Activated effector memory CD4-positive, alpha-beta T cell treated with Interleukin-2 at 50 U/mL for 16 hours (primary cell): Measurements from ENCODE around the gene PDLIM1.

Experiments used
- DNase-seq: peaks from one replicate; pipeline ENCODE4 v3.0.0-alpha.2; 2020

The PDLIM1 gene

DNA sequence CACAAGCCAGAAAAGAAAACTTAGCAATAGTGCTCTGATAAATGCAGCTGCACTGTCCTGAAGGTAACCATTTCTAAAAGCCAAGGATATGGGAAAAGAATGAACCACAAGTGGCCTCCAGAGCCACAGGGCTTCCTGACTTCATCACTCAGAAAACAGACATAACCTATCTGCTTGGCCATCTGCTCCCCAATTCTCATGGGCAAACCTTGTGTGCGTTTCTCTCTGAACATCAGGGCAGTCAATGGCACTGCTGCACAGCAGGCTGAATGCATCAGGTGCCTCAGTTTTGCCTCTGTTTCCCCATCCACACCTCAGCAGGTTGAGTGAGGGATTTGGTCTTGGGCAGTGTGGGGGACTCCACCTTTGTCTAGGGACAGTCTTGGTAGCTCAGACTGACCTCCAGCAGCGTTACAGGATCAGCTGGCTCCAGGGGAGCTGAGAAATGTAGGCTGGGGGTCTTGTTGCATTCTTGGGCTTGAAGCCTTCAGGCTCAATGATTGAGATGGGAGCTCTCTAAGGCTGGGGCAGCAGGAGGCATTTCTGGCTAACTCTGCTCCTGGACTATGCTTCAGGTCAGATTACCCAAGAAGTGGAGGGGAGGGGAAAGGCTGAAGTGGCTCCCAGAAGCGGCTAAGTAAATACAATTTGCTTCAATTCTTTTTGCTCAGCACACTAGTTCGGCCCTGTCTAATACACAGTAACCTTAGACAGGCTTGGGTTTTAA is 23.6 kb upstream of the PDLIM1 start:
- no peak for DNase-seq

DNA sequence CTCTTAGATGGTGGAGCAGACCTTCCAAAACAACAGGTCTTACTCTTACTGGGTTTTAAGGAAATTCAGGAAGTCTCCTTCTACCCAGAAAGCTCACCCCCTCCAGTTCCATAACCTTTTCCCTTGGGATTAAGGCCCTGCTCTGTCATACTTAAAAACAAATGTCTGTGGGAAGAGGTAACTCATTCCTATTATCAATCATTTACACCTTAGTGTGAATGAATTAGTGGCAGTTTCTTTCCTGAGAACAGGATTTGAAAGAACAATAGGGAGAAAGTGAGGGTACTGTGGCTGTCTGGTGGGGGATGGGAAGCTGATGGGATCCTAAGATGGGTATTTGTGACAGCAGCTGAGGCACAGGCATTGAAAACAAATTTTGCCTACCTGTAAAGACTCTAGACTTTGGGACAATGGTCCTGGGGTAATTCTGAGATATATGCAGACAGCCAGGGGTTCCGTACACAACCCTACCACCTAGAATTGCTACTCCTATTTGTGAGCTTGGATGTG is 22.2 kb upstream of the PDLIM1 start:
- no peak for DNase-seq

DNA sequence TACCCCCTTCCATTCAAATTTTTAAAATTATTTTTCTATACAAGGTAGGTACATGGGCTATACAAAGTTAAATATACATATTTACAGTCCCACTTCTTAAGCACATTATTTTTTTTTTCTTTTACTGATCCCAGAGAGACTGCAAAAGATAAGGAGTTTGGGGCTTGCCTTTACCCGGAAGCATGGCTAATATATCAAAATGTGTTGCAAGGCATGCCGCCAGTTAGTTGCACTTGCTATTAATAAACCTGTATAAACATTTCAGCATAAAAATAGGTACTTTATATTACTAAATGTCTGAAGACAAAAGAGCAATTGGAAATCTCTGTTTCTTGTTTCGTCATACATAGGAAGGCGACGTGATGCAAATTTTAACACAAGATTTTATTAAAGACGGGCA is 21.5 kb upstream of the PDLIM1 start:
- no peak for DNase-seq

DNA sequence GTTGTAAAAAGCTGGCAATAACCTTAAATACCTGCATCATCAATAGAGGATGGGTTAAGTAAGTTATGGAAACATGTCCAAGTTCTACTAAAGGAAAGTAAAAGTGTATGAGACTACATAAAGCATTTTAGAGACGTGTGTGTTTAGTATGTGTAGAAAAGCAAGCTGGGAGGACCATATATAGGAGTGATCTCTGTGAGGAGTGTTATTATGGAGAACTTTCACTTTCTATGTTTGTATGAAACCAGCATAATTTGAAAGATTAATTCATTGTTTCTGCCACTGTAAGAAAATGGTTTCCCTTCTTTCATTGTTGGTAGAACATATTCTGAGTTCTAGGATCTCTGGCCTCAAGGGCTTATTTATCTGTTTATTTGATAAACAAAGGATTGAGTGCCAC is 19.2 kb upstream of the PDLIM1 start:
- no peak for DNase-seq

DNA sequence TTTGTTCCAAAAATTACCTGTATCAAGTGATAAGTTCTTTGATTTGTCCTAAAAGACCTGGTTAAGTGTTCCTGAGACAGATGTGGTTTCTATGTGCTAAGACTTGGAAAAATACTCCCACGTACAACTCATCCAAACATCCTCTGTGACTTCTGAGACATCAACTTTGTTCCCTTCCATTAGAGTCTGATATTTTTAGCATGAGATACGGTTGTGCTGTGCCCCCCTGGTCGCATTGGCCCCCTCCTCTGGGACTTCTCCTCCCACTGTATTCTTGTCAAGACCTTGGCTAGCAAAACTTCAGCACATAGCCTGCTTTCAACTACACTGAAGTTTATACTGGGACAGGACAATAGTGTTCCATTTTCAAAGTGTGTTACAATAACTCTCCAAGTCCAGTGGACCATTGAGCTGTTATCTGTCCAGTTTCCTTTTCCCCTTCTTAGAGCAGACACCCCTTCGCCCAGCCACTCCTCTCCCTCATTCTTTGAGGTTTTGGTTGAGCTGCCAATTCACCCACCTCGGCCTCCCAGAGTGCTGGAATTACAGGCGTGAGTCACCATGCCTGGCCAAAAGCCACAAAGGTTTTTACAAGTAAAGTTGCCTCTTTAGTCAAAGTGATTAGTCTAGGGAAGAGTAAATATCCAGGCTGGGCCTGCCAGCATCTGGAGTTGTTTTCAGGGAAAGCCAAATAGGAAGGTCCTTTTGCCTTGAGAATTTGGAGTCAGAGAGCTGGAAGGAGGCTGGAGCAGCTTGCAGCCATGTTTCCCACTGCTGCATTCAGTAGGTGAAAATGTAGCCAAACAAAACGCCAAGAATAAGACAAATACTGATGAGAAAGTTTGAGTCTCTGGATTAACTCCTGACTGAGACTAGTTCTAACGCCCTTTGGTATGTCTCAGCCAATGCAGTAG is 17.8 kb upstream of the PDLIM1 start:
- no peak for DNase-seq

DNA sequence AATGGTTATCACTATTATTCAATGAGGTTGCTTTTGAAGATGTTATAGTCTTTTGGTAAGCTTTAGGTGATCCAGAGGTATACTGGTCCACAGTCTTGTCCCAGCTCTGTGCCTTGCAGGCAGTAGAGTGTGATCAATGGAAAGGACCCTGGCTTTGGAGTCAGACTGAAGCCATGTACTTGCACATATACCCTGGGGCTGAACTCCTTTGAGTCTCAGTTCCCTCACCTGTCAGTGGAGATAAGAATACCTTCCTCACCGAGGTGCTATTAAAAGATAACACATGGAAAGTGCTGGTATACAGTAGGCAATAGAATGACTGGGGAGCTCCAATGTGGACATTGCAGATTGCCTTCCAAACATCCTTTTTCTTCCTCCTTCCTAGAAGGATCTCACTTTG is 16.0 kb upstream of the PDLIM1 start:
- DNase-seq, result no peak

DNA sequence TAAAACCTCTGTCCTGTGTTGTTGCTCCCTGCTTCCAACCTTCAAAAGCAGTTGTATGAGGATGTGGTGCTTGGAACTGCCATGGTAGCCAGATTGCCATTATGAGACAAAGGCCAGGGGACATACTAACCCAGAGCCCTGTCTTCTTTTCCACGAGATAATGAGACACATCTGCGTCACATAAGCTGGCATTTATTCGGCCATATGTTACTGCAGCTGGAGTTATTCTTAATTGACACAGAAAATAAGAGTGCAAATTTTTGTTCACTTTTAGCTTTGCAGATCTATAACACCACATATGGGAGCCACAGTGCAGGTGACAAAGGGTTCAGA is 15.5 kb upstream of the PDLIM1 start:
- no peak for DNase-seq

DNA sequence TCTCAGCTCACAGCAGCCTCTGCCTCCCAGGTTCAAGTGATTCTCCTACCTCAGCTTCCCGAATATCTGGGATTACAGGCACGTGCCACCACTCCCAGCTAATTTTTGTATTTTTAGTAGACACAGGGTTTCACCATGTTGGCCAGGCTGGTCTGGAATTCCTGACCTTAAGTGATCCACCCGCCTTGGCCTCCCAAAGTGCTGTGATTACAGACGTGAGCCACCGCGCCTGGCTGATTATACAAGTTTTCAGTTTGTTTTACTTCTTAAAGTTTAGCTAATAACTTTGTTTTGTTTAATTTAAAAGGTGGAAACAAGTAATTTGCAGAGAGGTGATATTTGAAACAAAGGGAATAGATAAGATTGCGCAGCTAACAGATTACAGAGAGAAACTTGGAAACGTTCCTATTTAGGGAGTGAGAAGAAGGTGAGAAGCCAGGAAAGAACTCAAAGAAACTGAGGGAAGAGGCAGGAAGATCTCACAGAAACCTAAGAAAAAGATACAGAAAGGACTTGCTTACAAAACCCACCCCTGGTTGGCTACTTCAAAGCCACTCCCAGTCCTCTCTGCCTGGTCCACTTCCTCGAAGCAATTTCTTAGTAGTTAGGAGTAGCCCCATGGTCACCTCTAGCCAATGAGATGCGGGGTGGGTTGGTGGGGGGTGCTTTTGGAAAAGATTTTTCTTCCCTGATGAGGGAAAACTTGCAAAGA is 15.0 kb upstream of the PDLIM1 start:
- no peak for DNase-seq

DNA sequence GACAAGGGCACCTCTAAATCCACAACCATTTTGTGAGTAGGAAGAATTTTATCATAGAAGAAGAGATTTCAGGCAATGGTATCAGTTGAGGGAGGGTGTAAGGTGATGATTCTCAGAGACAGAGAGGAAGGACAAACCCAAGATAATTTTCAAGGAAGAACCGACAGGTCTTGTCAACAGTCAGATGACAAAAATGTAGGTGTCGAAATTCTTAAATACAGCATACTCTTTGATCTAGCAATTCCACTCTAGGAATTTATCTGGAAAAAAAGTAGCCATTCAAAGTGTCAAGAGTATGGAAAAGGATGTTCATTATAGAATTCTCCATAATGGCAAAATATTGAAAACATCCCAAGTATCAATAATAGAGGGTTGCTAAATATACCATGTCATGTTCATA is 14.2 kb upstream of the PDLIM1 start:
- DNase-seq, result no peak

DNA sequence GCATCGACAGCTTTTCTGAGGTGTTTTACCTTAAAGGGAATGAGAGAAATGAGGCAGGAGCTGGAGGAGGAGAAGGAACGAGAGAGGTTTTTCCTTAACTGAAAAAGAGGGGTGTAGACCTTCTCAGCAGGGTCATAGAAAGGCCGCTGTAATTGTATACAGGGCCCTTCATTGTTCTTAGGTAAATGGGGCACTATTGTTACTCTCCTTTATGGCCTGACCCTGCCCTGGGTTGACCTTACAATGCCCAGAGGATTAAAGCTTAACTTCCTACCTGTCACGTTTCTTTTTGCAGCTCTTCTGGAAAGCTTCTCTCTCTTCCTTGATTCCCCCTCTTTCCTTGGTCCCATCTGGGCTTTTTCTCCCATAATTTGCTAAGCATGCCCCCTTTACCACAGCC is 13.7 kb upstream of the PDLIM1 start:
- DNase-seq, result no peak

DNA sequence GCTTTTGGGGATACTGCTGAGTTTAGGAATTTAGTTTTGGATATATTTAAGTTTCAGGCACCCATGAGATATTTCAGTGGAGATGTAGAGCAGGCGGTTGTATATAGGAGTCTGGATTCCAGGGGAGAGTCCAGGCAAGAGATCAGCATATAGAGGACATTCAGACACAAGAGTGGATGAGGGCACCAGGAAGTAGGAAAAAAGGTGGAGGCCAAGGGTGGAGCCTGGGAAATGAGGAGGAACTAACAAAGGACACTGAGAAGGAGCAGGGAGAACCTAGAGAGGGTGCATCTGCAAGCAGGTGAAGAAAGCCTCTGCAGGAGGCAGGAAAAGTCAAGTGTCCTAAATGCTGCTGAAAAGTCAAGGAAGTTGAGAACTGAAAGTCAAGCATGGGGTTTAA is 13.1 kb upstream of the PDLIM1 start:
- DNase-seq, result no peak

DNA sequence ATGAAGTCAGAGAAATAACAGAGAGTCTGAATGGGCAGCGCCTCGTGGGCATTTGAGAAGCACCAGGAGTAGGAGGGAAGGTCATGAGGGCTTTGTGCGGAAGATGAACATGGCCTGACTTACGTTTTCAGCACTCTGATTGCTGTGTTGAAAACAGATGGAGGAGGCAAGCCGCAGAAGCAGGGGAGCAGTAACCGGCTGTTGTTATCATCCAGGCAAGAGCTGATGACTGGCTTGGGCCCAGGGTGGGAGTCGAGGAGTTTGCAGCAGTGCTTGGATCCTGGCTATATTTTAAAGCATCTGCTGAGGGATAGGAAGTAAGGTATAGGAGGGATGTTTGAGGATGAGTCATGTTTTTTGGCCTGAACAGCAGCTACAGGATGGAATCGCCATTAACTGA is 12.7 kb upstream of the PDLIM1 start:
- no peak for DNase-seq

DNA sequence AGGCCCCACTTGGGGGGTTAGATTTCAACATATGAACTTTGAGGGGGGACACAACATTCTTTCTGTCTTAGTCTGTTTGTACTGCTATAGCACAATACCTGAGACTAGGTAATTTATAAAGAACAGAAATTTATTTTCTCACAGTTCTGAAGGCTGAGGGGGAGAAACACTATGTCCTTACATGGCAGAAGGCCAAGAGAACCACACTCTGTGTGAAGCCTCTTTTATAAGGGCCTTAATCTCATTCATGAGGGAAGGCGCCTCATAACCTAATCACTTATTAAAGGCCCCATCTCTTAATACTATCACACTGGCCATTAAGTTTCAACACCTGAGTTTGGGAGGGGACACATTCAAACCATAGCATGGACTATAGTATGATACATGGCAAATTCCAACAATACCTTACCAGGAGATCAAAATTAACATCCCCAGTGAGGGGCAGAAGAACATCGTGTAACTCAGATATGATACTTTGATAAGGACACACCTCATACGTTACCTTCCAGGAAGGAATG is 9.3 kb upstream of the PDLIM1 start:
- DNase-seq, result no peak

DNA sequence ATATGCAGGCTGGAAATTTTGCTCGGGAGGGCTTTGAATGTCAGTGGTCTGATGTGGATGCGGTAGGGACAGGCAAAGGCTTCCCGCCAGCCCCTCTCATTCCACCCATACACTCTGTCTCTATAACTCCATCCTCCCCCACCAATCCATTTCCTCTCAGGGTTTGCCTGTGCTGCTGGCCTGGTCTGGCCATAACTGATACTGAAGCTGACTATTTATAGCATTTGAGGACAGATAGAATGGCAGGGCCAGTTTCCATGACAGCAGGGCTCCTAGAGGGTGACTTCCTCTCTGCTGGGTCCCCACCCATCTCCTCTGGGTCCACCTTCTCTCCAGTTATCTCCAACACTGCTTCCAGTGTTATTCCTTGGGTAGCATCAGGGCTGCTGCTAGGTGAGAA is 6.6 kb upstream of the PDLIM1 start:
- no peak for DNase-seq

DNA sequence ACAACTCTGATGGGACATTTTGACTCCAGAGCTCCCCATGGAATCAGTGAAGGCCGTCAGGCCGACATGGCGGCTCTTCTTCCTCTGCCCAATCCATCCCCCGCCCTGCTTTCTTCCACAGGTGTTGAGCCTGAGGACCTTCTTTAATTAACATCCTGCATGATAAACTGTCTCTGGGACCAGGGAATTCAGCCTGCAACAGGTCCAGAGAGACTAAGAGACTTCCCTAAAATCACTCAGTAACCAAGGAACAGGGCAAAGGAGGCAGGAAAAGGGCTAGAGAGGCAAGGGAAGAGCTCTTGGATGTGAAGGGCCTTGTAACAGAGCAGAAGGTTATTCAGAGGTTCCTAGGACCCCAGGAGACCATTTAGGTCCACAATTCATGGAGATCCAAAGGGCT is 6.0 kb upstream of the PDLIM1 start:
- DNase-seq, result no peak

DNA sequence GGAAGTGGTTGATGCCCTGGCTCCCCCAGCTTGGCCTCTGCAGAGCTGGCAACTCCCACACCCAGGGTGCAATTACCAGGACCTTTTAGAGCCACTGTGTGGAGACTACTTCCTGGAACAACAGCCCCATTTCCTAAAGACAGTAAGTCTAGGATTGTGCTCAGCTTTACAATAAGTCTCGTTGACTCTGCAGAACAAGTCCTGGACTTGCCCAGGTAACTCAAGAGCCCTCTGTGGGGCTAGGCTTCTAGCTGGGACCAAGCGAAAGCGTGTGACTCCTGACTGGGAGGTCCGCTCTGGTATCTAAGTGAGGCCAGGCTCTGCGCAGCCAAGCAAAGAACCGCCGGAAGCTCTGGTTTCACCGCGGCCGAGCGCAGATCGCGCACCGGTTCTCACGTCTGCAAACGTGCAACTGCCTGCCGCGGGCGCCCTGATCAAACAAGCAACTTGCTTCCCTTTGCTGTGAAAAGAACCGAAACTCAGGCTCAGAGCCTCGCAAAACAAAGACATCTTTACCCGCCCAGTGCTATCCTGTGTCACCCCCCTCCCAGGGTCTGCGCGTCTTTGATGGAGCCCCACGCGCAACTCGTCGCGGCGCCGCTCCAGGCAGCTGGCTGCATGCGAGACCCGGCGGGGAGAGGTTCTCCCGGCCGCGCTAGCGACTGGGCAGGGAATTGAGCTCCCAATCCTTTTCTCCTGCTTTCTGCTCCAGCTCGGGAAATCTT is 4.4 kb upstream of the PDLIM1 start:
- peak; percentile 7 for DNase-seq

DNA sequence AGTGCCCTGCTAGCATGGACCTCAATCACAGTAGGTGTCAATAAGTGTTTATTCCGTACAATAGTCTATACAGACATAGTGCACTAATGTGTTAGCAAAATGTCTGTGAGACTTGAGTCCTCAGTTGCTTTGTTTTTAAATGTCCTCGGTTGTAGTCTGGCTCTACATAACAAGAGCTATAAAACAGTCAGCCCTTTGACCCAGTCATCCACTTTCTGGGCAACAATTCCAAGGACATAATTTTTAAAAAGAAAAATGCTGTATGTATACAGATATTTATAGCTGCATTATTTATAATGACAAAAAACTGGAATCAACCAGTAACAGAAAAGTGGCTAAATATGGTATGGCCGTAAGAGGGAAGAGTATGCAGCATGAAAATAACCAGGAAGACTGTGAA is 2.8 kb upstream of the PDLIM1 start:
- DNase-seq, result no peak

DNA sequence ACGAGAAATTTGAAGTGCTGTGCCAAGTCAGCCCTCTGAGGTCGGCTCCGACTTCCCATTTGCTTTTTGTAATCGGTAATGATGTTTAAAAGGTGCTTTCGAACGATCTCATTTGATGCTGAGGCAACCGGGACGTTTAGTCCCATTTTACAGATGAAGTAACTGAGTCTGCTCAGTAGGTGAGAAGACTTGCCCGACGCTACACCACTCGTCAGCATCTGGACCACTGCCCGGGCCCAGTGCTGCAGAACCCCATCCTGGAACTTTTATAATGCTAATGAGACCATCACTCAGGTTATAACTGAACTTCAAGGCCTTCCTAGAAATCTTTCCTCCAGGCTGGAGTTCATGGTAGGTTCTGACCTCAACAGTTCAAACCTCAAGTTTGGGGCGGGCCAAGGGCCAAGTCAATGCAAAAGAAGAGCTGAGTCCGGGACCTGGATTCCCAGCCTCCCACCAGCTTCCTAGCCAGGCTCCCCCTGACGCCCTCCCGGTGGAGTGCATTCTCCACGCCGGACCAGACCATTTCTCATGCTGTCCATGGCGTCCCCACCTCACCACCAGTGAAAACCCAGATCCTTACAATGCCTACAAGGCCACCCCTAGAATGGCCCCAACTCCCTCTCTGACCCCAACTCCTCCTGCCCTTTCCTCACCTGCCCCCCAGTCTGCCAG is 699 bp upstream of the PDLIM1 start:
- DNase-seq, result no peak

DNA sequence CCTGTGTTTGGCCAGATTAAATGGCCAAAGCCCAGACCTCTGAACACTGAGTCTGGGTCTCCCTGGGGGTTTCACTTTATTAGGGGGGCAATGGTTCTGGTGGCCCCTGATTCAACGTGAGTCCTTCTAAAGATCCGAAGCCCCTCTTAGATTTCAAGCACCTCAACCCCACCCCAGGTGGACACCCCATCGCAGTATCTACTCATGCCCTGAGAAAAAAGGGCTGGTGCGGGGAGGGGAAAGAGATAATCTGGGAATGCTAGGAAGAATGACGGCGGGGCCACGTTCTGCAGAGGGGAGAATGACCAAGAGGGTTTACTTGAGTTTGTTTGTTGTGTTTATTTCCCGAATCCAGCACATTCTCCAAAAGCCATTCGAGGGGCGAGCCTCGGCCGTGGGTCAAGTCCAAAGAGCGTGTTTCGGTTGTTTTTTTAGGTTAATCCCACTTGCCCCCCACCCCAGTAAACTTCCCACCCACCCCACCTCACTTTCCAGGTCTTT is 832 bp downstream of the PDLIM1 start:
- DNase-seq, result no peak

DNA sequence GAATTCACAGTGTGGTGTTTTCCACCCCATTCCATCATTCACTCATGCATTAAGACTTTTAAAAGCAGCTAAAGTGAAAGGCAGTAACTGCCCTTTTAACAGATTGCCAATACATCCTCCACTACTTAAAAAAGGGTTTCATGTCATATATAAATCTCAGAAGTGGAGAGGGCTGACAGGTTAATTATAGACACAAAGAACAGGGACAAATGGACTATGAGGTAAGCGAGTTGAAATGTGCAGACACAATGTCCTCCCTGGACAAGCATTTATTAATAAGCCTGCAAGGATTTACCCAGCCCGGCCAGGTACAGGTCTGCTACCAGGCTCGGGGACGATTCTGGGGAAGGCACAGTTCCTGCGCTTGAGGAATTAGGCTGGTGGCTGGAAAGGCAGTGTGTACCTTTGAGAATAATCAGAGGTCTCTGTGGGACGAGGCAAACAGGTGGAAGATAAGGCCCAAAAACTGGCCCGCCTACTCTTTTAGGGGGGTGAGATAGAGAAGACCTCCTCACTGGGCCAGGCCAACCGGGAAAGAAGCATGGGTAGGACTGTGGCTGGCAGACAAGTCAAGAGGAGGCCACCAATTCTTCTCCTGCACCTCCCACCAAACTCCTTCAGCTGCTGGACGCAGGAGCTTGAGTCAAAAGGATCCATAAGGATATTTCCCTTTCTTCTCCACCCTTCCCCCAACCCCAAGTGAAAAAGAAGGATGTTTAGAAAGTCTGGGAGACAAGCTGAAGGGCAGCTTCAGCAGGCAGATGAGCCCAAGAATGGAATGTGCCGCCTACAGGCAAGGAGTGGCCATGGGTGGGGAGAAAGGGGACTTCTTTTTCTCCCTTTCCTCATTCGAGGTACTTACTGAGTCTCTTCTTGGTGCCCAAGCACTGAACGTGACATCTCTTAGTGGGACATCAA is 1.5 kb downstream of the PDLIM1 start:
- DNase-seq, result no peak

DNA sequence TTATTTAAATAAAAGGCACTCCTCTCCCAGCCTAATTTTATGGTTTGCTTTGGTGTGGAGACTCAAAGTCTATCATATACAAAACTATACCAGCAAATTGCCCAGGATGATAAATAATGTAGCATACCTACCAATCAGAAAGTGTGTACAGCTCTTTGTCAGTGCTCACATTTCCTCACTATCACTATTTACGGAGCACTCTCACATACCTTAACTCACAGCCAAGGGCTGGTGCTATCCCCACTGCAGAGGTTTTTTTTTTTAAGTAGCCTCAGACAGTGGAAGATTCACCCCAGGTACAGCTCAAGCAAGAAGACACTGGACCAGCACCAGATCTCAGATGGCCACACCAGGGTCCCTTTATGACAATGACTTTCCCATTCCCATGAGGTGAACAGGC is 2.5 kb downstream of the PDLIM1 start:
- DNase-seq, result no peak
